Spleen (tissue), 11 donors: Measurements from ENCODE around the gene FRAS1. TPM values are rescaled to one million over a fixed set of nuclear protein-coding genes. Genes with fewer than 3 reads are reported as not detected.

ENCODE experiments used
- DNase-seq: peaks from one replicate; pipeline ENCODE4 v3.0.0-alpha.2; 2020
- H3K27ac ChIP-seq, 8 donors: fragments of 200-600 bp; sonication (generic) in 7 of 8; 1 replicate in 4 of 8; 2 replicates in 4 of 8; pipeline versions ENCODE4 v1.5.0 to v1.8.0; 2016 to 2021; ENCODE audit warnings: inconsistent platforms in 4 of 8, mild to moderate bottlenecking in 4 of 8, moderate library complexity in 1 of 8
- H3K27me3 ChIP-seq, 7 donors: fragments of 200-600 bp; sonication (generic) in 6 of 7; replicated peaks in 1 of 7; 1 replicate in 4 of 7; 2 replicates in 3 of 7; pipeline versions ENCODE4 v1.5.0 to v1.8.0; 2016 to 2021; ENCODE audit warnings: inconsistent platforms in 3 of 7, mild to moderate bottlenecking in 1 of 7
- H3K36me3 ChIP-seq, 6 donors: fragments of 200-600 bp; sonication (generic) in 5 of 6; 1 replicate in 4 of 6; 2 replicates in 2 of 6; pipeline versions ENCODE4 v1.5.0 to v1.8.0; 2016 to 2021; ENCODE audit warnings: inconsistent platforms in 2 of 6
- H3K4me1 ChIP-seq, 6 donors: fragments of 200-600 bp; sonication (generic) in 5 of 6; 1 replicate in 3 of 6; 2 replicates in 3 of 6; pipeline versions ENCODE4 v1.5.0 to v1.8.0; 2016 to 2021; ENCODE audit warnings: inconsistent platforms in 3 of 6
- H3K4me3 ChIP-seq, 8 donors: fragments of 200-600 bp; sonication (generic) in 7 of 8; 1 replicate in 4 of 8; 2 replicates in 4 of 8; pipeline versions ENCODE4 v1.5.0 to v1.8.0; 2016 to 2021; ENCODE audit warnings: inconsistent platforms in 4 of 8, mild to moderate bottlenecking in 4 of 8, moderate library complexity in 2 of 8
- H3K9me3 ChIP-seq, 8 donors: fragments of 200-600 bp; sonication (generic) in 7 of 8; 1 replicate in 4 of 8; 2 replicates in 4 of 8; pipeline versions ENCODE4 v1.5.0 to v1.8.0; 2016 to 2021; ENCODE audit warnings: inconsistent platforms in 4 of 8
- CTCF ChIP-seq, 11 experiments: fragments of 200-600 bp in 7 of 11; fragments of 450-650 bp in 4 of 11; sonication (generic) in 4 of 11; IDR thresholded peaks in 8 of 11; conservative IDR thresholded peaks in 3 of 11; 1 replicate in 7 of 11; 2 replicates in 4 of 11; pipeline versions ENCODE4 v1.4.0 to v1.8.0; 2016 to 2021; ENCODE audit warnings: antibody characterized with exemption in 11 of 11, inconsistent platforms in 4 of 11, mild to moderate bottlenecking in 1 of 11
- POLR2A ChIP-seq, 3 donors: fragments of 450-650 bp; IDR thresholded peaks; one replicate each; pipeline ENCODE4 v1.5.1; 2017; ENCODE audit warnings: antibody characterized with exemption in 3 of 3, mild to moderate bottlenecking in 1 of 3
- POLR2AphosphoS5 ChIP-seq, 3 donors: sonication (generic); formaldehyde crosslinking; IDR thresholded peaks; one replicate each; pipeline ENCODE4 v1.5.1; 2017; ENCODE audit warnings: antibody characterized with exemption in 3 of 3
- WGBS, 5 donors: extraction: QIAGEN DNeasy Blood & Tissue Kit in 3 of 5; methylation state at CpG; one replicate each; pipeline versions ENCODE4 v1.1.5 to v1.1.7; 2013 to 2018; 5-methylcytosine and 5-hydroxymethylcytosine counted together
- intact Hi-C: fragments of 100-400 bp; cut with DNase I; formaldehyde crosslinking; loops from one replicate; pipeline ENCODE4 v1.15.0; 2023; ENCODE audit warnings: low total_unique reads
- polyA plus RNA-seq, 3 donors: library from polyadenylated mRNA; stranded (reverse); fragments of 200-250 nt; gene quantifications; one replicate each; pipeline ENCODE4 v1.2.1, GENCODE V29; 2013
- total RNA-seq, 7 donors: library from RNA; depleted of rRNA in 3 of 7; stranded (reverse); fragments of >200 nt in 3 of 7; fragmentation: NEBNext Ultra II Directional in 4 of 7; extraction: Animal tissue kit (Norgen Biotek cat#: 25700) in 4 of 7; gene quantifications; one replicate each; pipeline versions ENCODE4 v1.1.0 to v1.2.1, GENCODE V29; 2016 to 2021
- donor health status: healthy with polysubstance abuse.
- donor health status: DM: no; HTN: no; CAD: no; lungs with moderate emphysema.
- donor health status: DM: no; HTN: no; CAD: no.
- donor health status: Bipolar disorder and iron deficiency.
- donor health status: healthy.
- donor health status: DM: no; HTN: no; CAD: no.
- donor health status: DM: yes; HTN: yes; CAD: no.

Gene FRAS1
- total and polyA plus RNA-seq, 10 donors, result 0.10 to 3.0 (median 1.3) TPM

GRCh38 chr4:78518561-78518960 is 461.4 kb downstream of the FRAS1 start:
- intact Hi-C loops, result loop anchor here (10.0 kb wide), 1 partner anchor 554 kb away; no protein-coding TSS in a partner anchor
- Histone ChIP-seq H3K9me3 (peaks cover 0 to 10% (median 0%) of the 10 kb centered on the region in 8 donors), H3K4me1 (peaks cover 0 to 9% (median 4%) of the 10 kb centered on the region in 6 donors), H3K36me3 (no peaks in the 10 kb centered on the region), H3K27ac (no peak overlapping the region), H3K4me3 (no peak overlapping the region), H3K27me3 (no peaks in the 10 kb centered on the region)
- 43 to 65% (median 48%) methylated on average over 3 of the region's 3 CpGs for WGBS, 5 donors
- DNase-seq, result no peak
- TF ChIP-seq CTCF (IDR thresholded peaks at IDR 0.05 in 8 of 11, conservative IDR thresholded peaks at IDR 0.05 in 3 of 11) (no peak), POLR2AphosphoS5 (IDR thresholded peaks at IDR 0.05) (no peak), POLR2A (IDR thresholded peaks at IDR 0.05) (no peak)

GRCh38 chr4:78519962-78520361 is 462.8 kb downstream of the FRAS1 start:
- Histone ChIP-seq H3K9me3 (peaks cover 0 to 10% (median 0%) of the 10 kb centered on the region in 8 donors), H3K36me3 (no peaks in the 10 kb centered on the region), H3K27ac (no peak overlapping the region), H3K4me1 (peaks cover 0 to 9% (median 4%) of the 10 kb centered on the region in 6 donors), H3K4me3 (no peak overlapping the region), H3K27me3 (no peaks in the 10 kb centered on the region)
- WGBS, 5 donors, result 73 to 86% (median 78%) methylated on average over 3 of the region's 3 CpGs
- TF ChIP-seq CTCF (IDR thresholded peaks at IDR 0.05 in 8 of 11, conservative IDR thresholded peaks at IDR 0.05 in 3 of 11), result no peak
- no peak for TF ChIP-seq POLR2A (IDR thresholded peaks at IDR 0.05)
- TF ChIP-seq POLR2AphosphoS5 (IDR thresholded peaks at IDR 0.05), result no peak
- intact Hi-C loops, result loop anchor here (10.0 kb wide), 1 partner anchor 555 kb away; no protein-coding TSS in a partner anchor
- DNase-seq, result no peak

DNA sequence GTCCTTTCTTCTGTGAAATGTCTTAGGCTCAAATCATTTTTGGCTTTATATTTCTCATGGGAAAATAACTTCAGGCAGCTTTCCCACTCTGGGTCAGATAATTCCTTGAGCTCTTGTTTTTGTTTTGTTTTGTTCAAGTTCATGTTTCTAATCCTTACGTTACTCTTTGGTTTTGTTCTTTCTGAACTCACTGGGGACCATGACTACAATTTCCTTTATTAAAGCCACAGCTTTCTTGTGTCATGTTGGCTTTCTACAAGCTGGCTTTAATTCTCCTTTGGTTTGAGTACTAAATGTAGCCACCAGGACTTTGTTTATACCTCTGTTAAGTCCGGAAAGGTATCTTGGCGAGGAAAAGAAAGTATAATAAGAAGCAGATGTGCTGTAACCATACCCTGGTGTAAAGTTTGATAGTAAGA is 463.7 kb downstream of the FRAS1 start:
- H3K36me3 ChIP-seq, result no peaks in the 10 kb centered on the region
- no peak overlapping the region for H3K27ac ChIP-seq
- peaks cover 0 to 7% (median 0%) of the 10 kb centered on the region in 8 donors for H3K9me3 ChIP-seq
- no peak overlapping the region for H3K4me3 ChIP-seq
- H3K4me1 ChIP-seq, result peaks cover 0 to 9% (median 4%) of the 10 kb centered on the region in 6 donors
- DNase-seq, result no peak
- WGBS, 5 donors, result 53 to 61% (median 58%) methylated on average over 3 of the region's 3 CpGs
- H3K27me3 ChIP-seq, result no peaks in the 10 kb centered on the region
- intact Hi-C loops, result no loop called here
- TF ChIP-seq POLR2A (IDR thresholded peaks at IDR 0.05) (no peak), POLR2AphosphoS5 (IDR thresholded peaks at IDR 0.05) (no peak), CTCF (IDR thresholded peaks at IDR 0.05 in 8 of 11, conservative IDR thresholded peaks at IDR 0.05 in 3 of 11) (no peak)

DNA sequence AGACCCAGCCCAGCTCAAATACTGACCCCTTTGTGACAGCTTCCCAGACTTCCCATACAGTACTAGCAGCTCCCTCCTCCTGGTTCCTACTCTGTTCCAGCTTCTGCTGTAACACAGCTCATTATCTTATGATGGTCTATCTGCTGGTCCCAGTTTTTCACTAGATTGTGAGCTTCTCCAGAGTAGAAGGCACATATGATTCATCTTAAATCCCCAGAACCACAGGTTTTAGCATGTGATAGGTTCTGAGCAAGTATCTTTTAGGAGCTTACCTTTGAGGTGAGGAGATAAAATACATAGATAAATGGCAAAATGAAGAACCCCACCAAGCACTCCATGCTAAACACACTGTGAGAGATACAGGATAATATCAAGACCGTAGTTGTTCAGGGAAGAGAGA is 466.9 kb downstream of the FRAS1 start:
- Histone ChIP-seq H3K36me3 (no peaks in the 10 kb centered on the region), H3K9me3 (no peaks in the 10 kb centered on the region), H3K27me3 (no peaks in the 10 kb centered on the region), H3K27ac (no peak overlapping the region), H3K4me1 (peaks cover 0 to 7% (median under 1%) of the 10 kb centered on the region in 6 donors), H3K4me3 (no peak overlapping the region)
- intact Hi-C loops, result no loop called here
- no peak for DNase-seq
- WGBS, 5 donors, result 0 to 91% (median 49%) methylated on average over 1 of the region's 1 CpG
- no peak for TF ChIP-seq POLR2AphosphoS5 (IDR thresholded peaks at IDR 0.05)
- TF ChIP-seq CTCF (IDR thresholded peaks at IDR 0.05 in 8 of 11, conservative IDR thresholded peaks at IDR 0.05 in 3 of 11), result no peak
- no peak for TF ChIP-seq POLR2A (IDR thresholded peaks at IDR 0.05)
